SK-N-SH (cell line): ENCODE results near the gene RPS27L. TPM values are rescaled to one million over a fixed set of nuclear protein-coding genes. Genes with fewer than 3 reads are reported as not detected.
"Not testable (repeated sequence)": the region's sequence is repeated elsewhere in the genome, so short reads cannot be mapped to it uniquely, and the experiment has no call there.

Experiments used
- CTCF ChIA-PET: fragments of 300-600, 350-600 bp; formaldehyde crosslinking; extraction: SDS; loops from one replicate; lab custom pipeline; 2021; lab: Yijun Ruan, JAX
- POLR2A ChIA-PET: fragments of 350-600 bp; sonication (Branson Sonifier 250); formaldehyde crosslinking; extraction: SDS; loops from one replicate; lab custom pipeline; 2020; ENCODE audit warnings: antibody characterized with exemption, inconsistent platforms; lab: Yijun Ruan, JAX
- DNase-seq: peaks from one replicate; pipeline ENCODE4 v3.0.0; 2012
- H2AFZ ChIP-seq: fragments of 200-600 bp; sonication (generic); 2 replicates; pipeline ENCODE4 v1.8.1; 2016; ENCODE audit warnings: antibody characterized with exemption, mild to moderate bottlenecking, low read depth
- H3F3A ChIP-seq: fragments of 200-600 bp; sonication (generic); replicated peaks from 2 replicates; pipeline ENCODE3; 2016; ENCODE audit warnings: antibody characterized with exemption, mild to moderate bottlenecking; ENCODE audit not compliant: insufficient read depth
- H3K27ac ChIP-seq, 2 experiments: fragments of 200-500 bp in 1 of 2; fragments of 200-600 bp in 1 of 2; sonication (Bioruptor generic) in 1 of 2; sonication (generic), shearing (Covaris generic) in 1 of 2; 2 replicates each; pipeline versions ENCODE4 v1.5.1 to v1.6.1; 2014 to 2016; ENCODE audit warnings: low read depth in 2 of 2, inconsistent platforms in 1 of 2, low read length in 1 of 2, mild to moderate bottlenecking in 1 of 2, mixed read lengths in 1 of 2
- H3K27me3 ChIP-seq: fragments of 200-600 bp; sonication (generic), shearing (Covaris generic); 2 replicates; pipeline ENCODE4 v1.6.1; 2016; ENCODE audit warnings: mixed run types; ENCODE audit not compliant: insufficient read depth
- H3K36me3 ChIP-seq, 2 experiments: fragments of 200-500 bp in 1 of 2; fragments of 200-600 bp in 1 of 2; sonication (Bioruptor generic) in 1 of 2; sonication (generic) in 1 of 2; replicated peaks in 1 of 2; 2 replicates each; pipeline versions ENCODE3 to v1.5.1; 2014 to 2016; ENCODE audit warnings: low read length in 1 of 2, mild to moderate bottlenecking in 1 of 2; ENCODE audit not compliant: insufficient read depth in 2 of 2, control insufficient read depth in 1 of 2
- H3K4me1 ChIP-seq, 2 experiments: fragments of 200-500 bp in 1 of 2; fragments of 200-600 bp in 1 of 2; sonication (Bioruptor generic) in 1 of 2; sonication (generic), shearing (Covaris generic) in 1 of 2; 2 replicates each; pipeline versions ENCODE4 v1.5.1 to v1.6.1; 2014 to 2016; ENCODE audit warnings: low read depth in 1 of 2, low read length in 1 of 2, mixed run types in 1 of 2; ENCODE audit not compliant: insufficient read depth in 2 of 2, control insufficient read depth in 1 of 2
- H3K4me2 ChIP-seq: fragments of 200-600 bp; sonication (generic), shearing (Covaris generic); 2 replicates; pipeline ENCODE4 v1.6.1; 2017; ENCODE audit warnings: mixed run types
- H3K4me3 ChIP-seq, 2 experiments: fragments of 200-500 bp in 1 of 2; fragments of 200-600 bp in 1 of 2; sonication (Bioruptor generic) in 1 of 2; sonication (generic), shearing (Covaris generic) in 1 of 2; 2 replicates each; pipeline versions ENCODE4 v1.5.1 to v1.8.1; 2014 to 2016; ENCODE audit warnings: low read depth in 2 of 2, inconsistent platforms in 1 of 2, low read length in 1 of 2, mild to moderate bottlenecking in 1 of 2, mixed read lengths in 1 of 2, moderate library complexity in 1 of 2
- H3K79me2 ChIP-seq: fragments of 200-600 bp; sonication (generic); 2 replicates; pipeline ENCODE4 v1.8.1; 2017; ENCODE audit warnings: mild to moderate bottlenecking; ENCODE audit not compliant: insufficient read depth
- H3K9ac ChIP-seq: fragments of 200-600 bp; sonication (generic); 2 replicates; pipeline ENCODE4 v1.6.1; 2017; ENCODE audit warnings: mixed run types
- H3K9me2 ChIP-seq: fragments of 200-600 bp; sonication (generic); 2 replicates; pipeline ENCODE4 v1.6.1; 2017; ENCODE audit warnings: mixed run types
- H3K9me3 ChIP-seq: fragments of 200-600 bp; sonication (generic); 2 replicates; pipeline ENCODE4 v1.6.1; 2017; ENCODE audit warnings: mixed run types, mild to moderate bottlenecking, moderate library complexity
- H4K20me1 ChIP-seq: fragments of 200-600 bp; sonication (generic); 2 replicates; pipeline ENCODE4 v1.6.1; 2017; ENCODE audit warnings: mild to moderate bottlenecking, mixed run types; ENCODE audit not compliant: insufficient read depth
- CHD2 ChIP-seq: fragments of 150-350 bp; IDR thresholded peaks from 2 replicates; pipeline ENCODE4 v1.6.1; 2018; ENCODE audit warnings: low read length; ENCODE audit not compliant: partially characterized antibody
- FOSL2 ChIP-seq: IDR thresholded peaks from 2 replicates; pipeline ENCODE4 v1.4.0; 2012; ENCODE audit warnings: low read depth, mild to moderate bottlenecking, moderate library complexity, borderline replicate concordance
- GABPA ChIP-seq: IDR thresholded peaks from 2 replicates; pipeline ENCODE4 v1.4.0; 2012; ENCODE audit warnings: low read depth, mild to moderate bottlenecking
- MEF2A ChIP-seq: IDR thresholded peaks from 2 replicates; pipeline ENCODE4 v1.4.0; 2012; ENCODE audit warnings: low read depth, borderline replicate concordance
- MXI1 ChIP-seq: IDR thresholded peaks from 2 replicates; pipeline ENCODE4 v1.6.1; 2012; ENCODE audit warnings: mild to moderate bottlenecking, low read depth, low read length, improper control_type of control experiment
- PBX3 ChIP-seq: IDR thresholded peaks from 2 replicates; pipeline ENCODE4; 2012
- RAD21 ChIP-seq: IDR thresholded peaks from 2 replicates; pipeline ENCODE4 v1.6.1; 2012; ENCODE audit warnings: mild to moderate bottlenecking, low read length
- SIN3A ChIP-seq: IDR thresholded peaks from 2 replicates; pipeline ENCODE4 v1.6.1; 2012; ENCODE audit warnings: low read depth, mild to moderate bottlenecking, low read length, moderate library complexity, borderline replicate concordance
- TEAD4 ChIP-seq: IDR thresholded peaks from 2 replicates; pipeline ENCODE4 v1.4.0; 2012; ENCODE audit warnings: mild to moderate bottlenecking, borderline replicate concordance; ENCODE audit not compliant: insufficient read depth
- WGBS: methylation state at CpG from one replicate; pipeline ENCODE4 v1.1.6; 2017; ENCODE audit warnings: low lambda C conversion rate; 5-methylcytosine and 5-hydroxymethylcytosine counted together
- polyA plus RNA-seq, 3 experiments: library from polyadenylated mRNA; depleted of rRNA; stranded (reverse); fragments of >200 nt; gene quantifications; 2 replicates each; pipeline ENCODE4 v1.2.3, GENCODE V29; 2012
- TF ChIP-seq, protein P1 (sequence below): IDR thresholded peaks from 2 replicates; pipeline ENCODE4 v1.6.1; 2012; ENCODE audit warnings: mild to moderate bottlenecking, low read depth, low read length, moderate library complexity

The RPS27L gene
- polyA plus RNA-seq, 1 of the 3 experiments (the other 2 are of a cell fraction), result 319 TPM

- TF ChIP-seq, protein P1, sequence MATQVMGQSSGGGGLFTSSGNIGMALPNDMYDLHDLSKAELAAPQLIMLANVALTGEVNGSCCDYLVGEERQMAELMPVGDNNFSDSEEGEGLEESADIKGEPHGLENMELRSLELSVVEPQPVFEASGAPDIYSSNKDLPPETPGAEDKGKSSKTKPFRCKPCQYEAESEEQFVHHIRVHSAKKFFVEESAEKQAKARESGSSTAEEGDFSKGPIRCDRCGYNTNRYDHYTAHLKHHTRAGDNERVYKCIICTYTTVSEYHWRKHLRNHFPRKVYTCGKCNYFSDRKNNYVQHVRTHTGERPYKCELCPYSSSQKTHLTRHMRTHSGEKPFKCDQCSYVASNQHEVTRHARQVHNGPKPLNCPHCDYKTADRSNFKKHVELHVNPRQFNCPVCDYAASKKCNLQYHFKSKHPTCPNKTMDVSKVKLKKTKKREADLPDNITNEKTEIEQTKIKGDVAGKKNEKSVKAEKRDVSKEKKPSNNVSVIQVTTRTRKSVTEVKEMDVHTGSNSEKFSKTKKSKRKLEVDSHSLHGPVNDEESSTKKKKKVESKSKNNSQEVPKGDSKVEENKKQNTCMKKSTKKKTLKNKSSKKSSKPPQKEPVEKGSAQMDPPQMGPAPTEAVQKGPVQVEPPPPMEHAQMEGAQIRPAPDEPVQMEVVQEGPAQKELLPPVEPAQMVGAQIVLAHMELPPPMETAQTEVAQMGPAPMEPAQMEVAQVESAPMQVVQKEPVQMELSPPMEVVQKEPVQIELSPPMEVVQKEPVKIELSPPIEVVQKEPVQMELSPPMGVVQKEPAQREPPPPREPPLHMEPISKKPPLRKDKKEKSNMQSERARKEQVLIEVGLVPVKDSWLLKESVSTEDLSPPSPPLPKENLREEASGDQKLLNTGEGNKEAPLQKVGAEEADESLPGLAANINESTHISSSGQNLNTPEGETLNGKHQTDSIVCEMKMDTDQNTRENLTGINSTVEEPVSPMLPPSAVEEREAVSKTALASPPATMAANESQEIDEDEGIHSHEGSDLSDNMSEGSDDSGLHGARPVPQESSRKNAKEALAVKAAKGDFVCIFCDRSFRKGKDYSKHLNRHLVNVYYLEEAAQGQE, result peak; percentile 50; the same call in 1 of the 2 replicates
- TF ChIP-seq CHD2 (no peak), PBX3 (peak; percentile 91), SIN3A (peak; percentile 69; the same call in 1 of the 2 replicates), RAD21 (no peak), GABPA (no peak), FOSL2 (peak; percentile 89), MEF2A (peak; percentile 60; the same call in 1 of the 2 replicates), TEAD4 (peak; percentile 100), MXI1 (no peak)
Measured at GRCh38 chr15:63107895-63108546, 49.3 kb downstream of the RPS27L start (continued).

GRCh38 chr15:63105354-63105753, 51.9 kb downstream of the RPS27L start:
- H4K20me1 ChIP-seq, H2AFZ ChIP-seq, H3K4me3 ChIP-seq, H3K36me3 ChIP-seq, H3K27ac ChIP-seq, H3K27me3 ChIP-seq, H3K9me2 ChIP-seq, H3K9me3 ChIP-seq, H3K79me2 ChIP-seq, DNase-seq, H3K9ac ChIP-seq, H3K4me2 ChIP-seq, POLR2A ChIA-PET: not testable (repeated sequence)
- WGBS, result 78% methylated on average over 8 of the region's 8 CpGs
- H3F3A ChIP-seq, result peaks cover 18% of the 10 kb centered on the region
- CTCF ChIA-PET, result interaction anchor here (1.8 to 2.1 kb wide), 2 partner anchors 11 to 57 kb away, joined by 7 to 9 read pairs; no protein-coding TSS in a partner anchor
- H3K4me1 ChIP-seq, result peaks cover 0 to 13% of the 10 kb centered on the region in 2 experiments; a peak in 2 of 4 replicates
